ENCODE measurements around the gene FAM181A.

FAM181A gene

GRCh38 chr14:93905623-93906022 is 21.5 kb upstream of the FAM181A start:
- DNase-seq, result no peak

GRCh38 chr14:93906341-93907329 is 20.5 kb upstream of the FAM181A start:
- peak; percentile 88 for DNase-seq

- no peak for DNase-seq
Observed at GRCh38 chr14:93909429-93910128, 17.6 kb upstream of the FAM181A start.

- DNase-seq, result no peak
Observed at GRCh38 chr14:93911975-93912615, 15.0 kb upstream of the FAM181A start.

- no peak for DNase-seq
Observed at GRCh38 chr14:93912782-93913181, 14.4 kb upstream of the FAM181A start.

GRCh38 chr14:93914278-93914677 is 12.9 kb upstream of the FAM181A start:
- DNase-seq, result no peak

GRCh38 chr14:93915070-93915705 is 12.0 kb upstream of the FAM181A start:
- no peak for DNase-seq

- no peak for DNase-seq
Observed at GRCh38 chr14:93915800-93916199, 11.3 kb upstream of the FAM181A start.

- no peak for DNase-seq
Observed at GRCh38 chr14:93916498-93916897, 10.6 kb upstream of the FAM181A start.

GRCh38 chr14:93917141-93917540 is 10.0 kb upstream of the FAM181A start:
- no peak for DNase-seq

GRCh38 chr14:93921001-93921806 is 5.9 kb upstream of the FAM181A start:
- DNase-seq, result no peak

GRCh38 chr14:93923626-93924025 is 3.5 kb upstream of the FAM181A start:
- DNase-seq, result no peak

- DNase-seq, result no peak
Observed at GRCh38 chr14:93924592-93925355, 2.4 kb upstream of the FAM181A start.

- no peak for DNase-seq
Observed at GRCh38 chr14:93925374-93925895, 1.7 kb upstream of the FAM181A start.

- DNase-seq, result no peak
Observed at GRCh38 chr14:93926245-93926872, 785 bp upstream of the FAM181A start.

- no peak for DNase-seq
Observed at GRCh38 chr14:93927800-93928145, 629 bp downstream of the FAM181A start.

GRCh38 chr14:93928184-93929047 is 1.3 kb downstream of the FAM181A start:
- no peak for DNase-seq

- no peak for DNase-seq
Observed at GRCh38 chr14:93929048-93929535, 1.9 kb downstream of the FAM181A start.

- DNase-seq, result no peak
Observed at GRCh38 chr14:93929657-93930056, 2.5 kb downstream of the FAM181A start.
